GM10266 (cell line): Measurements from ENCODE around the gene ANO10.

Experiments used
- DNase-seq: peaks from one replicate; pipeline ENCODE4 v3.0.0; 2012; ENCODE audit errors: extremely low spot score
- CTCF ChIP-seq: IDR thresholded peaks from 2 replicates; pipeline ENCODE4 v1.5.1; 2012; ENCODE audit warnings: mild to moderate bottlenecking, low read depth; ENCODE audit not compliant: control insufficient read depth, insufficient read depth; ENCODE audit errors: missing control alignments

ANO10 gene

GRCh38 chr3:43334976-43335375 is 286.8 kb downstream of the ANO10 start:
- no peak for TF ChIP-seq CTCF

GRCh38 chr3:43331381-43331780 is 290.4 kb downstream of the ANO10 start:
- no peak for TF ChIP-seq CTCF
- DNase-seq, result no peak

More at GRCh38 chr3:43334976-43335375, 286.8 kb downstream of the ANO10 start:
- DNase-seq, result no peak

- DNase-seq, result no peak
- TF ChIP-seq CTCF, result no peak
Observed at GRCh38 chr3:43330981-43331380, 290.8 kb downstream of the ANO10 start.

- no peak for TF ChIP-seq CTCF
- no peak for DNase-seq
Observed at GRCh38 chr3:43328653-43329052, 293.2 kb downstream of the ANO10 start.

DNA sequence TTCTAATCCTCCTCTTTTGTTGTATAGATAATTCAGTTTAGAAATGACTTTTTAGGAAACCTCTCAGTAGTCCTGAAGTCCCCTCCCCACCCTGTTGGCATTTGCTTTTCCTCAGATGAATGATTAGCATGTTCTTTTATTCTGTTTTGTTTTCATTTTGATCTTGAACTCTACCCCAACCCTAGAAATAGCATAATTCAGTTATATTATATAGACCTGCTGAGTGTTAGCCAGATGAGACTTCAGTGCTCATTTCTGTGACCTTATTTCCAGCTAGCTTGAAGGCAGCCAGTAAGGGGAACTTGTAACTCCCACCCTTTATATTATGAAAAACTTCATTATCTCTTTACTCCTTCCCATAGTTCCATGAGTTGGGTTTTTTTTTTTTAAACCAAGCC is 294.2 kb downstream of the ANO10 start:
- no peak for DNase-seq
- no peak for TF ChIP-seq CTCF

GRCh38 chr3:43326891-43327581 is 294.8 kb downstream of the ANO10 start:
- TF ChIP-seq CTCF, result no peak
- peak; percentile 36 for DNase-seq

DNA sequence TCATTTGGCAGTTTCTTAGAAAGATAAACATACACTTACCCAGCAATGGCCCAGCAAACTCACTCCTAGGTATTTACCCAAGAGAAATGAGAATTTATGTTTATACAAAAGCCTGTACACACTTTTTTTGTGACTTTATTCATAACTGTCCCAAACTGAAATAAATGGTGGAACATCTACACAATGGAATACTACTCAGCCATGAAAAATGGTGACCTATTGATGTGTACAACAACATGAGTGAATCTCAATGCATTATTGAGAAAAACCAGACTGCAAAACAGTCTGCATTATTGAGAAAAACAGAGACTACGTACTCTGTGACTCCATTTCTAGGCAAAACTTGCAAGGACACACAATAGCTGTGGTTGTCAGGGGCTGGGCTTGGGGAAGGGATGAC is 298.3 kb downstream of the ANO10 start:
- TF ChIP-seq CTCF, result no peak
- DNase-seq, result no peak
